ENCODE measurements around the gene ADISSP. TPM values are rescaled to one million over a fixed set of nuclear protein-coding genes. Genes with fewer than 3 reads are reported as not detected.

Gene ADISSP
- total and polyA plus RNA-seq, 10 donors: 29.4 to 55.5 (median 36.0) TPM

- intact Hi-C loops (cut with DNase I; ENCODE audit: low total_unique reads): no loop called here
- peaks cover 0 to 69% (median 7%) of the 10 kb centered on the region in 7 donors for H3K27me3 ChIP-seq (replicated peaks in 1 of 7)
- WGBS, 5 donors: 51 to 64% (median 54%) methylated on average over 11 of the region's 11 CpGs
- no peak overlapping the region for H3K27ac ChIP-seq
- H3K36me3 ChIP-seq: no peaks in the 10 kb centered on the region
- H3K9me3 ChIP-seq: no peaks in the 10 kb centered on the region
- peak; percentile 23 for DNase-seq
- peaks cover 0 to 45% (median 15%) of the 10 kb centered on the region in 6 donors for H3K4me1 ChIP-seq
- TF ChIP-seq POLR2A (IDR thresholded peaks at IDR 0.05) (no peak), POLR2AphosphoS5 (IDR thresholded peaks at IDR 0.05) (no peak), CTCF (IDR thresholded peaks at IDR 0.05 in 8 of 11, conservative IDR thresholded peaks at IDR 0.05 in 3 of 11) (no peak)
- H3K4me3 ChIP-seq: no peak overlapping the region
These were observed 40.0 kb downstream of the ADISSP start for GRCh38 chr20:3727401-3728021.

- H3K27me3 ChIP-seq (replicated peaks in 1 of 7): peaks cover 0 to 46% (median 0%) of the 10 kb centered on the region in 7 donors
- 51 to 62% (median 56%) methylated on average over 4 of the region's 4 CpGs for WGBS, 5 donors
- no peak overlapping the region for H3K4me3 ChIP-seq
- TF ChIP-seq CTCF (IDR thresholded peaks at IDR 0.05 in 8 of 11, conservative IDR thresholded peaks at IDR 0.05 in 3 of 11): no peak
- no peak for TF ChIP-seq POLR2A (IDR thresholded peaks at IDR 0.05)
- TF ChIP-seq POLR2AphosphoS5 (IDR thresholded peaks at IDR 0.05): no peak
- H3K9me3 ChIP-seq: no peaks in the 10 kb centered on the region
- intact Hi-C loops (cut with DNase I; ENCODE audit: low total_unique reads): no loop called here
- H3K4me1 ChIP-seq: peaks cover 0 to 24% (median 9%) of the 10 kb centered on the region in 6 donors
- DNase-seq: no peak
- H3K27ac ChIP-seq: no peak overlapping the region
- H3K36me3 ChIP-seq: no peaks in the 10 kb centered on the region
These were observed 43.2 kb downstream of the ADISSP start for GRCh38 chr20:3724356-3724755.

GRCh38 chr20:3723284-3723683 lies 44.3 kb downstream of the ADISSP start:
- intact Hi-C loops (cut with DNase I; ENCODE audit: low total_unique reads): no loop called here
- peaks cover 0 to 36% (median 0%) of the 10 kb centered on the region in 7 donors for H3K27me3 ChIP-seq (replicated peaks in 1 of 7)
- H3K27ac ChIP-seq: no peak overlapping the region
- H3K36me3 ChIP-seq: no peaks in the 10 kb centered on the region
- 85 to 94% (median 86%) methylated on average over 8 of the region's 8 CpGs for WGBS, 5 donors
- no peak for DNase-seq
- no peak overlapping the region for H3K4me3 ChIP-seq
- no peak for TF ChIP-seq POLR2AphosphoS5 (IDR thresholded peaks at IDR 0.05)
- TF ChIP-seq CTCF (IDR thresholded peaks at IDR 0.05 in 8 of 11, conservative IDR thresholded peaks at IDR 0.05 in 3 of 11): no peak
- no peak for TF ChIP-seq POLR2A (IDR thresholded peaks at IDR 0.05)
- H3K9me3 ChIP-seq: no peaks in the 10 kb centered on the region
- H3K4me1 ChIP-seq: peaks cover 0 to 14% (median 4%) of the 10 kb centered on the region in 6 donors

GRCh38 chr20:3721912-3722311 lies 45.6 kb downstream of the ADISSP start:
- Histone ChIP-seq H3K27ac (no peak overlapping the region), H3K9me3 (no peaks in the 10 kb centered on the region), H3K4me1 (peaks cover 0 to under 1% (median 0%) of the 10 kb centered on the region in 6 donors), H3K27me3 (replicated peaks in 1 of 7) (peaks cover 0 to 22% (median 0%) of the 10 kb centered on the region in 7 donors), H3K36me3 (no peaks in the 10 kb centered on the region), H3K4me3 (no peak overlapping the region)
- no peak for DNase-seq
- TF ChIP-seq POLR2AphosphoS5 (IDR thresholded peaks at IDR 0.05): no peak
- no peak for TF ChIP-seq POLR2A (IDR thresholded peaks at IDR 0.05)
- no peak for TF ChIP-seq CTCF (IDR thresholded peaks at IDR 0.05 in 8 of 11, conservative IDR thresholded peaks at IDR 0.05 in 3 of 11)
- 78 to 91% (median 79%) methylated on average over 4 of the region's 4 CpGs for WGBS, 5 donors
- intact Hi-C loops (cut with DNase I; ENCODE audit: low total_unique reads): no loop called here
